Measurements from ENCODE around the gene ABCA2.

- TF ChIP-seq CTCF (conservative IDR thresholded peaks at IDR 0.05) (no peak), ZFX (IDR thresholded peaks at IDR 0.05) (no peak)
Measured at GRCh38 chr9:137000177-137000930, 27.7 kb downstream of the ABCA2 start.

All from C4-2B (cell line).